K562 (cell line): ENCODE results near the gene NTSR2. TPM values are rescaled to one million over a fixed set of nuclear protein-coding genes. Genes with fewer than 3 reads are reported as not detected.

ENCODE experiments used
- ATAC-seq: fragments of 200-7000 bp; cut with Tn5 transposase; 3 replicates; pipeline ENCODE4 v1.9.1; 2020; ENCODE audit warnings: moderate library complexity
- BruUV-seq: library from RNA; stranded (reverse); fragments of 400-500 nt; replicated peaks from 2 replicates; lab custom pipeline; 2021; lab: Mats Ljungman, UMichigan
- CTCF ChIA-PET: fragments of 300-600 bp; formaldehyde crosslinking; extraction: SDS; loops from one replicate; lab custom pipeline; 2021; ENCODE audit warnings: low intra/inter-chr PET ratio; lab: Yijun Ruan, JAX
- POLR2A ChIA-PET: fragments of 300-600, 350-650 bp; sonication (Branson Sonifier 250); formaldehyde crosslinking; extraction: SDS; loops from one replicate; lab custom pipeline; 2021; ENCODE audit warnings: antibody characterized with exemption, inconsistent platforms; lab: Yijun Ruan, JAX
- DNase-seq, 4 experiments: peaks; one replicate each; pipeline versions ENCODE4 v3.0.0 to v3.0.0-alpha.2; 2011 to 2018; ENCODE audit warnings: low spot score in 3 of 4, mixed read lengths in 3 of 4; ENCODE audit errors: extremely low read depth in 1 of 4
- FAIRE-seq: peaks from 2 replicates; lab custom pipeline; 2011; peaks lifted over from hg19 to GRCh38; lab: Jason Lieb, UNC
- H2AFZ ChIP-seq: 2 replicates; pipeline ENCODE4 v1.6.0; 2011; ENCODE audit warnings: low read depth, low read length, control low read depth, inconsistent platforms
- H3K27ac ChIP-seq: fragments of 200-600 bp; 3 replicates; pipeline ENCODE4 v1.8.0; 2011; ENCODE audit warnings: low read depth, mild to moderate bottlenecking, control low read depth, inconsistent platforms, low read length, moderate library complexity, mixed read lengths; ENCODE audit errors: extremely low read depth
- H3K27me3 ChIP-seq, 2 experiments: fragments of 300-600 bp in 1 of 2; 2 replicates in 1 of 2; 3 replicates in 1 of 2; pipeline versions ENCODE4 v1.6.0 to v1.8.0; 2011; ENCODE audit warnings: inconsistent platforms in 2 of 2, low read length in 2 of 2, mild to moderate bottlenecking in 1 of 2, mixed read lengths in 1 of 2, moderate library complexity in 1 of 2; ENCODE audit not compliant: control insufficient read depth in 2 of 2, insufficient read depth in 2 of 2
- H3K36me3 ChIP-seq: fragments of 300-600 bp; 3 replicates; pipeline ENCODE4 v1.8.0; 2011; ENCODE audit warnings: mild to moderate bottlenecking, low read length, inconsistent platforms; ENCODE audit not compliant: control insufficient read depth, insufficient read depth
- H3K4me1 ChIP-seq, 2 experiments: fragments of 200-600 bp in 1 of 2; replicated peaks in 1 of 2; 2 replicates in 1 of 2; 3 replicates in 1 of 2; pipeline versions ENCODE4 v1.5.1 to v1.8.0; 2011; ENCODE audit warnings: inconsistent platforms in 2 of 2, low read length in 2 of 2, mild to moderate bottlenecking in 1 of 2, mixed read lengths in 1 of 2, moderate library complexity in 1 of 2; ENCODE audit not compliant: control insufficient read depth in 2 of 2, insufficient read depth in 2 of 2
- H3K4me2 ChIP-seq: 2 replicates; pipeline ENCODE4 v1.6.1; 2011; ENCODE audit warnings: low read length, control low read depth, inconsistent platforms, mixed read lengths; ENCODE audit not compliant: insufficient read depth
- H3K4me3 ChIP-seq: fragments of 200-600 bp; sonication (generic), shearing (Covaris generic); 2 replicates; pipeline ENCODE4 v1.5.1; 2016; ENCODE audit warnings: control low read depth, inconsistent platforms
- H3K79me2 ChIP-seq: fragments of 200-600 bp; 3 replicates; pipeline ENCODE4 v1.8.0; 2011; ENCODE audit warnings: low read length, inconsistent platforms; ENCODE audit not compliant: control insufficient read depth, insufficient read depth
- H3K9ac ChIP-seq, 2 experiments: 2 replicates each; pipeline versions ENCODE4 v1.6.0 to v1.6.1; 2011; ENCODE audit warnings: low read depth in 2 of 2, low read length in 2 of 2, control low read depth in 1 of 2, inconsistent platforms in 1 of 2, mild to moderate bottlenecking in 1 of 2, mixed read lengths in 1 of 2; ENCODE audit not compliant: insufficient read depth in 1 of 2
- H3K9me1 ChIP-seq: one replicate; pipeline ENCODE4 v1.6.0; 2011; ENCODE audit warnings: inconsistent platforms, mild to moderate bottlenecking, low read length, moderate library complexity; ENCODE audit not compliant: control insufficient read depth, insufficient read depth
- H3K9me3 ChIP-seq: replicated peaks from 2 replicates; pipeline ENCODE4 v1.5.1; 2011; ENCODE audit warnings: low read depth, low read length, inconsistent platforms; ENCODE audit not compliant: control insufficient read depth, insufficient read depth
- H4K20me1 ChIP-seq: replicated peaks from 2 replicates; pipeline ENCODE4 v1.6.1; 2011; ENCODE audit warnings: low read length, inconsistent platforms, mixed read lengths; ENCODE audit not compliant: control insufficient read depth, insufficient read depth
- CBX3 ChIP-seq, 2 experiments: IDR thresholded peaks; 1 replicate in 1 of 2; 2 replicates in 1 of 2; pipeline ENCODE4 v1.6.1; 2012; ENCODE audit warnings: inconsistent platforms in 2 of 2, low read length in 2 of 2, borderline replicate concordance in 1 of 2, control low read depth in 1 of 2
- CBX5 ChIP-seq: IDR thresholded peaks from 2 replicates; pipeline ENCODE4 v1.6.1; 2014; ENCODE audit warnings: low read depth, borderline replicate concordance
- CBX8 ChIP-seq: fragments of 200-600 bp; sonication (generic); IDR thresholded peaks from 2 replicates; pipeline ENCODE4 v1.6.1; 2012; ENCODE audit warnings: borderline replicate concordance, mixed run types, low read depth, mild to moderate bottlenecking, moderate library complexity, mixed read lengths, low read length, control low read depth, inconsistent platforms; ENCODE audit not compliant: poor library complexity, severe bottlenecking; ENCODE audit errors: extremely low read depth
- CREM ChIP-seq: IDR thresholded peaks from 2 replicates; pipeline ENCODE4 v1.6.1; 2014; ENCODE audit warnings: antibody characterized with exemption, low read depth
- EWSR1 ChIP-seq: fragments of 450-650 bp; IDR thresholded peaks from 2 replicates; pipeline ENCODE4 v1.6.1; 2018; ENCODE audit warnings: borderline replicate concordance, mild to moderate bottlenecking, low read depth, moderate library complexity; ENCODE audit not compliant: partially characterized antibody
- FOXA3 ChIP-seq, 2 experiments: fragments of 450-650 bp in 1 of 2; sonication (generic) in 1 of 2; formaldehyde crosslinking; IDR thresholded peaks in 1 of 2; conservative IDR thresholded peaks in 1 of 2; 2 replicates each; pipeline versions ENCODE4 v1.4.0 to v1.8.0; 2020 to 2022; ENCODE audit warnings: mild to moderate bottlenecking in 2 of 2, missing genetic modification reagents in 1 of 2
- HSF4 ChIP-seq: fragments of 250-450 bp; sonication (Bioruptor Pico); IDR thresholded peaks from 2 replicates; pipeline ENCODE4 v2.1.2; 2022; ENCODE audit warnings: mild to moderate bottlenecking, moderate library complexity, borderline replicate concordance
- MITF ChIP-seq: IDR thresholded peaks from 2 replicates; pipeline ENCODE4 v1.6.1; 2014; ENCODE audit warnings: antibody characterized with exemption
- MTA2 ChIP-seq: fragments of 450-650 bp; IDR thresholded peaks from 2 replicates; pipeline ENCODE4 v1.6.1; 2016; ENCODE audit warnings: low read depth
- NFIX ChIP-seq: fragments of 250-450 bp; sonication (Bioruptor Pico); IDR thresholded peaks from 2 replicates; pipeline ENCODE4 v1.4.0; 2020; ENCODE audit warnings: low read depth, mild to moderate bottlenecking, moderate library complexity
- POLR2B ChIP-seq: fragments of 450-650 bp; IDR thresholded peaks from 2 replicates; pipeline ENCODE4 v1.6.1; 2018; ENCODE audit warnings: low read depth; ENCODE audit not compliant: partially characterized antibody
- SIN3B ChIP-seq: fragments of 450-650 bp; IDR thresholded peaks from 2 replicates; pipeline ENCODE4 v1.6.1; 2017; ENCODE audit warnings: low read depth, mild to moderate bottlenecking, moderate library complexity
- SNAPC5 ChIP-seq: fragments of 250-450 bp; sonication (Bioruptor Pico); IDR thresholded peaks from 2 replicates; pipeline ENCODE4 v1.8.0; 2021; ENCODE audit warnings: moderate library complexity, mild to moderate bottlenecking, inconsistent platforms
- SP1 ChIP-seq: sonication (generic); formaldehyde crosslinking; IDR thresholded peaks from 2 replicates; pipeline ENCODE4 v1.8.1; 2022; ENCODE audit warnings: mild to moderate bottlenecking, missing genetic modification reagents
- TFE3 ChIP-seq: fragments of 450-650 bp; formaldehyde crosslinking; IDR thresholded peaks from 2 replicates; pipeline ENCODE4 v1.4.0; 2020; ENCODE audit warnings: mild to moderate bottlenecking, mixed read lengths
- TGIF2 ChIP-seq: sonication (generic); formaldehyde crosslinking; IDR thresholded peaks from 2 replicates; pipeline ENCODE4 v1.8.1; 2022; ENCODE audit warnings: mild to moderate bottlenecking, missing genetic modification reagents, moderate library complexity
- TRIM24 ChIP-seq, 2 experiments: fragments of 450-650 bp; IDR thresholded peaks; 2 replicates each; pipeline ENCODE4 v1.6.1; 2016
- XRCC3 ChIP-seq: fragments of 450-650 bp; IDR thresholded peaks from 2 replicates; pipeline ENCODE4 v1.6.1; 2017; ENCODE audit warnings: mild to moderate bottlenecking, moderate library complexity
- WGBS: fragments of 100-300 bp; shearing (Covaris generic); methylation state at CpG from one replicate; pipeline ENCODE4 v1.1.6; 2016; ENCODE audit warnings: low coverage, mixed read lengths; ENCODE audit not compliant: insufficient coverage; ENCODE audit errors: missing lambda C conversion rate; 5-methylcytosine and 5-hydroxymethylcytosine counted together
- in situ Hi-C: fragments of 300-500 bp; cut with MboI; formaldehyde crosslinking; loops from 4 replicates; pipeline ENCODE4 v1.15.0; 2018; ENCODE audit warnings: inconsistent platforms, mixed read lengths
- intact Hi-C: fragments of 100-400 bp; cut with micrococcal nuclease; formaldehyde crosslinking; loops from 2 replicates; pipeline ENCODE4 v1.14.2; 2022
- polyA plus RNA-seq, 8 experiments: library from polyadenylated mRNA; depleted of rRNA in 4 of 8; stranded (reverse) in 5 of 8; unstranded in 3 of 8; fragments of >200 nt; fragmentation: Nextera tagmentation in 2 of 8; fragmentation: Illumina TruSeq in 1 of 8; extraction: Ambion mirVana in 2 of 8; extraction: Trizol in 1 of 8; gene quantifications; 2 replicates each; pipeline versions ENCODE4 v1.2.1 to v1.2.3, GENCODE V29; 2011 to 2014; ENCODE audit warnings: inconsistent platforms in 1 of 8, missing spikeins in 1 of 8
- total RNA-seq, 7 experiments: library from RNA; depleted of rRNA in 6 of 7; stranded (reverse); fragments of >200 nt in 6 of 7; fragmentation: Illumina TruSeq in 2 of 7; extraction: Trizol in 2 of 7; gene quantifications; 2 replicates each; pipeline versions ENCODE4 v1.2.1 to v1.2.3, GENCODE V29; 2011 to 2021; ENCODE audit warnings: low replicate concordance in 1 of 7

NTSR2 gene
- total and polyA plus RNA-seq, 9 of the 15 experiments (the other 6 are each of a cell fraction or from before 2014, with no cell fraction given): not detected

- DNase-seq (no peak), ATAC-seq (no peak), FAIRE-seq (no peak)
- Histone ChIP-seq H3K4me3 (no peak overlapping the region), H4K20me1 (no peaks in the 10 kb centered on the region), H3K9me1 (no peaks in the 10 kb centered on the region), H3K27ac (no peak overlapping the region), H3K79me2 (no peaks in the 10 kb centered on the region), H3K4me2 (no peak overlapping the region), H2AFZ (no peak overlapping the region), H3K27me3 (peaks cover 19 to 68% of the 10 kb centered on the region in 2 experiments; a peak in 4 of 5 replicates), H3K4me1 (peaks cover 10 to 12% of the 10 kb centered on the region in 2 experiments; a peak in 4 of 5 replicates), H3K9ac (no peak overlapping the region), H3K9me3 (peaks cover 4% of the 10 kb centered on the region; the same call in 1 of the 2 replicates), H3K36me3 (no peaks in the 10 kb centered on the region)
- no TSS peak for BruUV-seq
- ChIA-PET POLR2A (no interaction called here), CTCF (no interaction called here)
- in situ Hi-C loops (no loop called here), intact Hi-C loops (no loop called here)
- 14% methylated on average over 9 of the region's 10 CpGs for whole genome bisulfite sequencing
- TF ChIP-seq EWSR1: no peak
- no peak for TF ChIP-seq CBX8
- no peak for TF ChIP-seq SIN3B
- TF ChIP-seq HSF4 (CRISPR knock-in tag): no peak
- peak; percentile 42; the same call in 1 of the 2 replicates for TF ChIP-seq CREM
- no peak for TF ChIP-seq FOXA3 (CRISPR knock-in tag; conservative IDR thresholded peaks at IDR 0.05 in 1 of 2, IDR thresholded peaks at IDR 0.05 in 1 of 2)
- no peak for TF ChIP-seq NFIX (CRISPR knock-in tag)
- no peak for TF ChIP-seq SNAPC5 (CRISPR knock-in tag)
- peak in 1 of 2 experiments; percentile 95; a peak in 2 of 3 replicates for TF ChIP-seq CBX3 (IDR thresholded peaks at IDR 0.05; ENCODE audit: borderline replicate concordance in 1 of 2, low read length in 2 of 2)
- peak; percentile 94 for TF ChIP-seq CBX5
- no peak for TF ChIP-seq MITF
- no peak for TF ChIP-seq POLR2B
- TF ChIP-seq TRIM24 (IDR thresholded peaks at IDR 0.05): 0 out of 4 replicates have a peak, but pooled peaks of 1 of the 2 experiments have one; percentile 30
- no peak for TF ChIP-seq TGIF2 (CRISPR knock-in tag)
- TF ChIP-seq SP1 (CRISPR knock-in tag): no peak
- TF ChIP-seq MTA2: no peak
- no peak for TF ChIP-seq TFE3 (CRISPR knock-in tag)
- no peak for TF ChIP-seq XRCC3
Observed at GRCh38 chr2:11659851-11660250, 10.1 kb downstream of the NTSR2 start.
